IgD-negative memory B cell (primary cell): ENCODE data around the gene NLRP12. TPM values are rescaled to one million over a fixed set of nuclear protein-coding genes. Genes with fewer than 3 reads are reported as not detected.
A peak's percentile ranks its signal among the peaks of the same experiment; 100 is the strongest.
"Not testable (repeated sequence)": the region's sequence is repeated elsewhere in the genome, so short reads cannot be mapped to it uniquely, and the experiment has no call there.

Source experiments
- H3K27ac Mint-ChIP-seq, 3 donors: one replicate each; pipeline ENCODE4 v1.8.0; 2020 to 2022; ENCODE audit warnings: mild to moderate bottlenecking in 3 of 3, mixed read lengths in 3 of 3, moderate library complexity in 1 of 3
- H3K27me3 Mint-ChIP-seq: one replicate; pipeline ENCODE4 v1.8.0; 2021; ENCODE audit warnings: mixed read lengths
- H3K36me3 Mint-ChIP-seq: one replicate; pipeline ENCODE4 v1.8.0; 2020; ENCODE audit warnings: mild to moderate bottlenecking, mixed read lengths
- H3K4me1 Mint-ChIP-seq, 3 donors: one replicate each; pipeline ENCODE4 v1.8.0; 2020 to 2022; ENCODE audit warnings: mixed read lengths in 3 of 3, mild to moderate bottlenecking in 1 of 3
- H3K4me3 Mint-ChIP-seq, 4 donors: one replicate each; pipeline ENCODE4 v1.8.0; 2020 to 2022; ENCODE audit warnings: mild to moderate bottlenecking in 4 of 4, mixed read lengths in 4 of 4, moderate library complexity in 3 of 4
- H3K9me3 Mint-ChIP-seq, 3 donors: one replicate each; pipeline ENCODE4 v1.8.0; 2020 to 2021; ENCODE audit warnings: mixed read lengths in 3 of 3, mild to moderate bottlenecking in 1 of 3
- polyA plus RNA-seq: library from polyadenylated mRNA; unstranded; fragments of 300-500 nt; fragmentation: Illumina TruSeq; gene quantifications from one replicate; pipeline ENCODE4 v1.2.3, GENCODE V29; 2021

NLRP12 gene
- polyA plus RNA-seq, 1 donor from 2014 or later, result 0.15 TPM

- no peaks in the 10 kb centered on the region for H3K4me1 Mint-ChIP-seq
- H3K4me3 Mint-ChIP-seq, result no peak overlapping the region
- no peak overlapping the region for H3K27ac Mint-ChIP-seq
- H3K27me3 Mint-ChIP-seq, result no peaks in the 10 kb centered on the region
- peaks cover 0 to 3% (median 0%) of the 10 kb centered on the region in 3 donors for H3K9me3 Mint-ChIP-seq
- peaks cover 3% of the 10 kb centered on the region for H3K36me3 Mint-ChIP-seq
Measured at GRCh38 chr19:53810891-53811290, 13.2 kb downstream of the NLRP12 start.

GRCh38 chr19:53810187-53810546 is 13.9 kb downstream of the NLRP12 start:
- Mint-ChIP-seq H3K36me3 (peaks cover 3% of the 10 kb centered on the region), H3K27me3 (no peaks in the 10 kb centered on the region), H3K4me3 (no peak overlapping the region), H3K27ac (peak overlapping the region in 1 of 3 donors; percentile 82), H3K4me1 (no peaks in the 10 kb centered on the region), H3K9me3 (peaks cover 0 to 3% (median 0%) of the 10 kb centered on the region in 3 donors)

- Mint-ChIP-seq H3K4me3 (no peak overlapping the region), H3K36me3 (peaks cover 3% of the 10 kb centered on the region), H3K9me3 (peaks cover 0 to 3% (median 0%) of the 10 kb centered on the region in 3 donors), H3K27me3 (no peaks in the 10 kb centered on the region), H3K4me1 (no peaks in the 10 kb centered on the region), H3K27ac (peak overlapping the region in 1 of 3 donors; percentile 82)
Measured at GRCh38 chr19:53809518-53810186, 14.5 kb downstream of the NLRP12 start.

- Mint-ChIP-seq H3K4me3 (no peak overlapping the region), H3K9me3 (peaks cover 0 to 4% (median 0%) of the 10 kb centered on the region in 3 donors), H3K4me1 (no peaks in the 10 kb centered on the region), H3K27ac (no peak overlapping the region), H3K36me3 (peaks cover 3% of the 10 kb centered on the region), H3K27me3 (no peaks in the 10 kb centered on the region)
Measured at GRCh38 chr19:53808710-53809125, 15.4 kb downstream of the NLRP12 start.

GRCh38 chr19:53801257-53801656 is 22.9 kb downstream of the NLRP12 start:
- no peak overlapping the region for H3K27ac Mint-ChIP-seq
- H3K4me1 Mint-ChIP-seq, result no peaks in the 10 kb centered on the region
- H3K27me3 Mint-ChIP-seq, result no peaks in the 10 kb centered on the region
- no peak overlapping the region for H3K4me3 Mint-ChIP-seq
- H3K9me3 Mint-ChIP-seq, result peaks cover 0 to 3% (median 0%) of the 10 kb centered on the region in 3 donors
- H3K36me3 Mint-ChIP-seq, result no peaks in the 10 kb centered on the region

GRCh38 chr19:53795019-53795418 is 29.1 kb downstream of the NLRP12 start:
- Mint-ChIP-seq H3K27me3 (no peaks in the 10 kb centered on the region), H3K4me3 (no peak overlapping the region), H3K4me1 (peaks cover 0 to 2% (median 0%) of the 10 kb centered on the region in 3 donors), H3K36me3 (no peaks in the 10 kb centered on the region), H3K27ac (no peak overlapping the region), H3K9me3 (peaks cover 0 to 2% (median 0%) of the 10 kb centered on the region in 3 donors)

- Mint-ChIP-seq H3K9me3 (peaks cover 0 to 2% (median 0%) of the 10 kb centered on the region in 3 donors), H3K4me3 (no peak overlapping the region), H3K36me3 (no peaks in the 10 kb centered on the region), H3K4me1 (peaks cover 0 to 2% (median 0%) of the 10 kb centered on the region in 3 donors), H3K27me3 (no peaks in the 10 kb centered on the region), H3K27ac (no peak overlapping the region)
Measured at GRCh38 chr19:53792721-53793433, 31.2 kb downstream of the NLRP12 start.

GRCh38 chr19:53789708-53790678 is 34.1 kb downstream of the NLRP12 start:
- H3K27me3 Mint-ChIP-seq, result peaks cover 1% of the 10 kb centered on the region
- no peak overlapping the region for H3K27ac Mint-ChIP-seq
- peaks cover 0 to 3% (median 0%) of the 10 kb centered on the region in 3 donors for H3K9me3 Mint-ChIP-seq
- H3K36me3 Mint-ChIP-seq, result no peaks in the 10 kb centered on the region
- peaks cover 0 to 2% (median 0%) of the 10 kb centered on the region in 3 donors for H3K4me1 Mint-ChIP-seq
- H3K4me3 Mint-ChIP-seq, result no peak overlapping the region

- peaks cover 1% of the 10 kb centered on the region for H3K27me3 Mint-ChIP-seq
- no peak overlapping the region for H3K4me3 Mint-ChIP-seq
- H3K36me3 Mint-ChIP-seq, result no peaks in the 10 kb centered on the region
- no peaks in the 10 kb centered on the region for H3K4me1 Mint-ChIP-seq
- peaks cover 0 to 4% (median 0%) of the 10 kb centered on the region in 3 donors for H3K9me3 Mint-ChIP-seq
- no peak overlapping the region for H3K27ac Mint-ChIP-seq
Measured at GRCh38 chr19:53787266-53787665, 36.8 kb downstream of the NLRP12 start.

GRCh38 chr19:53786744-53787143 is 37.4 kb downstream of the NLRP12 start:
- H3K4me3 Mint-ChIP-seq, result no peak overlapping the region
- H3K36me3 Mint-ChIP-seq, result no peaks in the 10 kb centered on the region
- H3K4me1 Mint-ChIP-seq, result no peaks in the 10 kb centered on the region
- peaks cover 1% of the 10 kb centered on the region for H3K27me3 Mint-ChIP-seq
- no peak overlapping the region for H3K27ac Mint-ChIP-seq
- peaks cover 0 to 4% (median 0%) of the 10 kb centered on the region in 3 donors for H3K9me3 Mint-ChIP-seq

GRCh38 chr19:53785196-53785889 is 38.8 kb downstream of the NLRP12 start:
- Mint-ChIP-seq H3K4me1 (no peaks in the 10 kb centered on the region), H3K27ac (no peak overlapping the region), H3K27me3 (peaks cover 1% of the 10 kb centered on the region), H3K4me3 (no peak overlapping the region), H3K9me3 (peaks cover 0 to 4% (median 3%) of the 10 kb centered on the region in 3 donors), H3K36me3 (no peaks in the 10 kb centered on the region)

GRCh38 chr19:53782698-53783097 is 41.4 kb downstream of the NLRP12 start:
- Mint-ChIP-seq H3K27me3 (peaks cover 1% of the 10 kb centered on the region), H3K9me3 (peaks cover 0 to 4% (median 3%) of the 10 kb centered on the region in 3 donors), H3K36me3 (no peaks in the 10 kb centered on the region), H3K4me3 (no peak overlapping the region), H3K4me1 (no peaks in the 10 kb centered on the region), H3K27ac (no peak overlapping the region)

- not testable (repeated sequence) for H3K4me3 Mint-ChIP-seq, H3K9me3 Mint-ChIP-seq, H3K27me3 Mint-ChIP-seq, H3K4me1 Mint-ChIP-seq, H3K27ac Mint-ChIP-seq, H3K36me3 Mint-ChIP-seq
Measured at GRCh38 chr19:53781332-53781731, 42.8 kb downstream of the NLRP12 start.

GRCh38 chr19:53780506-53780905 is 43.6 kb downstream of the NLRP12 start:
- Mint-ChIP-seq H3K9me3 (peaks cover 0 to 3% (median 2%) of the 10 kb centered on the region in 3 donors), H3K27me3 (no peaks in the 10 kb centered on the region), H3K27ac (no peak overlapping the region), H3K36me3 (no peaks in the 10 kb centered on the region), H3K4me3 (no peak overlapping the region), H3K4me1 (no peaks in the 10 kb centered on the region)
